Thyroid gland (tissue), 4 donors: ENCODE measurements around the gene GAPVD1. TPM values are rescaled to one million over a fixed set of nuclear protein-coding genes. Genes with fewer than 3 reads are reported as not detected.

Experiments used
- DNase-seq, 2 donors: peaks; one replicate each; pipeline ENCODE4 v3.0.0-alpha.2; 2019
- H3K27ac ChIP-seq, 3 donors: fragments of 200-600 bp; sonication (generic); 1 replicate in 2 of 3; 2 replicates in 1 of 3; pipeline ENCODE4 v1.5.1; 2016 to 2019; ENCODE audit warnings: mild to moderate bottlenecking in 1 of 3, moderate library complexity in 1 of 3
- H3K27me3 ChIP-seq: fragments of 200-600 bp; sonication (generic); one replicate; pipeline ENCODE4 v1.5.1; 2019
- H3K36me3 ChIP-seq, 2 donors: fragments of 200-600 bp; sonication (generic); one replicate each; pipeline ENCODE4 v1.5.1; 2016 to 2019
- H3K4me1 ChIP-seq, 2 donors: fragments of 200-600 bp; sonication (generic); one replicate each; pipeline ENCODE4 v1.5.1; 2017 to 2019
- H3K4me3 ChIP-seq, 3 donors: fragments of 200-600 bp; sonication (generic); replicated peaks in 1 of 3; 1 replicate in 2 of 3; 2 replicates in 1 of 3; pipeline ENCODE4 v1.5.1; 2016; ENCODE audit warnings: mild to moderate bottlenecking in 1 of 3
- H3K9me3 ChIP-seq: fragments of 200-600 bp; sonication (generic); one replicate; pipeline ENCODE4 v1.5.1; 2017
- POLR2A ChIP-seq, 2 donors: fragments of 450-650 bp; IDR thresholded peaks; one replicate each; pipeline ENCODE4 v1.6.1; 2017; ENCODE audit warnings: antibody characterized with exemption in 2 of 2, mild to moderate bottlenecking in 2 of 2, moderate library complexity in 1 of 2
- WGBS, 2 donors: methylation state at CpG; one replicate each; pipeline ENCODE4 v1.1.5; 2017; 5-methylcytosine and 5-hydroxymethylcytosine counted together
- intact Hi-C: fragments of 100-400 bp; cut with DNase I; formaldehyde crosslinking; loops from one replicate; pipeline ENCODE4 v1.15.1; 2023
- total RNA-seq, 4 donors: library from RNA; depleted of rRNA; stranded (reverse); fragments of >200 nt; gene quantifications; one replicate each; pipeline ENCODE4 v1.2.3, GENCODE V29; 2016
- TF ChIP-seq, protein P1 (sequence below), 6 experiments: fragments of 200-600 bp in 3 of 6; fragments of 450-650 bp in 3 of 6; sonication (generic) in 3 of 6; IDR thresholded peaks; one replicate each; pipeline ENCODE4 v1.5.1; 2016 to 2019; ENCODE audit warnings: antibody characterized with exemption in 6 of 6, mild to moderate bottlenecking in 2 of 6, inconsistent platforms in 1 of 6, moderate library complexity in 1 of 6

The GAPVD1 gene
- total RNA-seq, 4 donors from 2014 or later, result 92.6 to 140 (median 104) TPM

DNA sequence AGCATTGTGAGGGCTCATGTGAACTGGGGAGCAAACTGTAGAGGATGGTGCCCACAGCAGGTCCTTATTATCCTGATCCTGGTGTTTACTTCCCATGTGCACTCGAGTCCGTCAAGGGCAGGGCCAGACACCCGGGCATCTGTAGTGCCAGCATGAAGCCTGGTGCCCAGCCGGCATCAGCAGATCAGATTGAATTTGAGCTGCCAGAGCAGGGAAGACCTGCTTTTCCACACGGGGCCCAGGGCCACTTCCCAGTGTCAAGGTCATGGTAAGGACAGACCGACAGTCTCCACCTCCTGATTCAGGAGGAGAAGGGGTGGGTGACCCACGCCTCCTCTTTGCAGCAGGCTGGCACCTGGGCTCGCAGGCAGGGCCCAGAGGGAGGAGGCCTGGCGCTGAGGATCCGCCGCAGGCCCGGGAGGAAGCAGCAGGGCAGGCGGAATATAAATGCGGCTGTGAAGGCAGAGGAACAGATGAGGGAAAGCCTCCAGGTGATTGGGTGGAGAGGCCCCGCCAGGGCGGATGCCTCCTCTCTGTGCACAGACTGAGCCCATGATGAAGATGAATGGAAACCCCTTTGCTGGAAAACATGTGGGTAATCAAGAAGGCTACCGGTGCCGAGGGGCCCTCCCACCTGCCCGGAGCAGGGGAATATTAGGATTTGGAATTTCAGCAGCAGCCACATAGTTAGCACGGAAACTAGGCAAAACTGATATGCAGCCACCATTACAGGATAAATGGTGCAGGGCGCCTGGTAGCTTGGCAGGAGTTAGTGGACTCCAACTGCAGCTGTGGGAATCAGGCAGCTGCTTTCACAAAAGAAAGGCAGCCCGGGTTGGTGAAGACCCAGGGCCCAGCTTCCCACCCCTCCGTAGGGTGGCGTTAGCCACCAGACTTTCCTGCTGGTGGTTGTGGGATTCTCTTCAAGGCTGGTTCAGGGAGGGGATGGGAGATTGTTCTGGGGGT lies 114.9 kb downstream of the GAPVD1 start:
- Histone ChIP-seq H3K4me1 (peaks cover 5 to 14% of the 10 kb centered on the region in 2 donors), H3K27ac (no peak overlapping the region), H3K4me3 (no peak overlapping the region), H3K27me3 (no peaks in the 10 kb centered on the region), H3K9me3 (no peaks in the 10 kb centered on the region), H3K36me3 (no peaks in the 10 kb centered on the region)
- intact Hi-C loops, result loop anchor here (10.0 kb wide), 1 partner anchor 122 kb away; no protein-coding TSS in a partner anchor
- WGBS, 2 donors, result 80 to 90% methylated on average over 17 to 20 of the region's 24 CpGs
- no peak for TF ChIP-seq POLR2A (IDR thresholded peaks at IDR 0.05)
- TF ChIP-seq, protein P1, sequence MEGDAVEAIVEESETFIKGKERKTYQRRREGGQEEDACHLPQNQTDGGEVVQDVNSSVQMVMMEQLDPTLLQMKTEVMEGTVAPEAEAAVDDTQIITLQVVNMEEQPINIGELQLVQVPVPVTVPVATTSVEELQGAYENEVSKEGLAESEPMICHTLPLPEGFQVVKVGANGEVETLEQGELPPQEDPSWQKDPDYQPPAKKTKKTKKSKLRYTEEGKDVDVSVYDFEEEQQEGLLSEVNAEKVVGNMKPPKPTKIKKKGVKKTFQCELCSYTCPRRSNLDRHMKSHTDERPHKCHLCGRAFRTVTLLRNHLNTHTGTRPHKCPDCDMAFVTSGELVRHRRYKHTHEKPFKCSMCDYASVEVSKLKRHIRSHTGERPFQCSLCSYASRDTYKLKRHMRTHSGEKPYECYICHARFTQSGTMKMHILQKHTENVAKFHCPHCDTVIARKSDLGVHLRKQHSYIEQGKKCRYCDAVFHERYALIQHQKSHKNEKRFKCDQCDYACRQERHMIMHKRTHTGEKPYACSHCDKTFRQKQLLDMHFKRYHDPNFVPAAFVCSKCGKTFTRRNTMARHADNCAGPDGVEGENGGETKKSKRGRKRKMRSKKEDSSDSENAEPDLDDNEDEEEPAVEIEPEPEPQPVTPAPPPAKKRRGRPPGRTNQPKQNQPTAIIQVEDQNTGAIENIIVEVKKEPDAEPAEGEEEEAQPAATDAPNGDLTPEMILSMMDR (IDR thresholded peaks at IDR 0.05), result no peak
- DNase-seq, result no peak

DNA sequence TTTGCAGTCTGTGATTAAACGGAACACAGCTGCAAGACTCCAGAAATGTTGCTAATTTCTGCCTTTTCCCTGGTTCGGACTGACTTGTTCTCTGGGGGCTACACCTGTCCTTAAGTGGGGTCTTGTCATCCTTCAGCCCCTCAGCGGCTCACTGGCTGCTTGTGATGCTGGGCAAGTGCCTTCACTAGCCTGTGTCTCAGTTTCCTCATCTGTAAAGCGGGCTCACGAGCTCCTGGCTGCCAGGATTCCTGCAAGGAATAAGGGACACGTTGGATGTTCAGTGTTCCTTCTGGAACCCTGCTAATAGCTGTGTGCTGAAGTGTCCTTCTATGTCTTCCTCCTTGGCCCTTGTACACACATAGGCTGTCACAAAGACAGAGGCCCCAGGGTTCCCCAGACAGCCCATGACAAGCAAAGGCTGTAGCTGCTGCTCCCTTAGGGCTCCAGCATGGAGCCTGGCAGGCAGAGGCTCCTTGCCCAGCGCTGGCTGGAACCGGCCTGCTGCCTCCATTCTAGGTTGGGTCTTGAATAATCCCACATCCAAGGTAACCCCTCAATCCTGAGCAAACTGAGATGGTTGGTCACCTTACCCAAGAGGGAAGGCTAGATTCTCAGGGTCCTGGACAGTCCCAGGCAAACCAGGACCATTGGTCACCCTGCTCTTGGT lies 116.1 kb downstream of the GAPVD1 start:
- intact Hi-C loops, result loop anchor here (10.0 kb wide), 1 partner anchor 123 kb away; no protein-coding TSS in a partner anchor
- WGBS, 2 donors, result 73 to 87% methylated on average over 6 to 8 of the region's 8 CpGs

DNA sequence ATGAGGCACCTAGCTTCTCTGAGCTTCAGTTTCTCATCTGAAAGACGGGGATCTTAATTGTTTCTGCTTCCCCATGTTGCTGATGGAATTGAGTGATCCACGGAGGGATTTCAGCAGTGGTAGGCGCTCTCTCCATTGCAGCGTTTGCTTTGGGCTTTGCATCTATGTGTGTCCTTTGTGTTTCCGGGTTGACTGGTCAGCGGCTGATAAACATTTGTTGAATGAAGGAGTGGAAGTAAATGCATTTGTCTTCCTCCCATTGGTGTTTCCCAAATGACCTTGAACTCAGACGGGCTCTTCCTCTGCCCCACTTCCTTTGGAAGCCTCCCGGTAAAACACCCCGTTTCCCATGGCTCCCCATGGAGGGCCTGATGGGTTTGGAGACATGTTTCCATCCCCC lies 117.2 kb downstream of the GAPVD1 start:
- 68 to 69% methylated on average over 9 of the region's 9 CpGs for WGBS, 2 donors
- Histone ChIP-seq H3K36me3 (no peaks in the 10 kb centered on the region), H3K9me3 (no peaks in the 10 kb centered on the region), H3K4me1 (peaks cover 5 to 14% of the 10 kb centered on the region in 2 donors), H3K27ac (no peak overlapping the region), H3K4me3 (no peak overlapping the region), H3K27me3 (no peaks in the 10 kb centered on the region)
- no peak for DNase-seq
- intact Hi-C loops, result loop anchor here (10.0 kb wide), 1 partner anchor 124 kb away; no protein-coding TSS in a partner anchor
- TF ChIP-seq POLR2A (IDR thresholded peaks at IDR 0.05), result no peak
- TF ChIP-seq, protein P1 (IDR thresholded peaks at IDR 0.05), result no peak

More for the DNA sequence above, 116.1 kb downstream of the GAPVD1 start:
- Histone ChIP-seq H3K36me3 (no peaks in the 10 kb centered on the region), H3K27me3 (no peaks in the 10 kb centered on the region), H3K4me3 (no peak overlapping the region), H3K27ac (no peak overlapping the region), H3K9me3 (no peaks in the 10 kb centered on the region), H3K4me1 (peaks cover 5 to 14% of the 10 kb centered on the region in 2 donors)
- TF ChIP-seq, protein P1 (IDR thresholded peaks at IDR 0.05), result no peak
- TF ChIP-seq POLR2A (IDR thresholded peaks at IDR 0.05), result no peak
- DNase-seq, result no peak

DNA sequence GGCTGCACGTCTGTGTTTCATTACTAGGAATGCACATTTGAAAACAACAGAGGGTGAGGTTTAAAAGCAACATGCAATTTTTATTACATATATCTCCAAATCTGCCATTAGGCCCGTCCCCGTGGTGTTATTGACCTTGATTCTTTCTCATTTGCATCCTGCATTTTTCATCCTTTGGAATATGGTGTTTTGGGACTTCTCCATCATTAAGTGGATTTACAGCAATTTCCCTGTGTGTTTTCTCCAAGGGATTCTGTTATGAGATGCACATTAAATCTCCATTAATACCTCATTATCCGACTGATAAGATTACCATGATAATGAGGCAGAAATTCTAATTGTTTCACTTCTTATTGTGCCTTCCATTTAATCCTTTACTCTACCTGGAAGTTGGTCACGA lies 117.6 kb downstream of the GAPVD1 start:
- Histone ChIP-seq H3K36me3 (no peaks in the 10 kb centered on the region), H3K27ac (no peak overlapping the region), H3K4me3 (no peak overlapping the region), H3K27me3 (no peaks in the 10 kb centered on the region), H3K9me3 (no peaks in the 10 kb centered on the region), H3K4me1 (peaks cover 5 to 14% of the 10 kb centered on the region in 2 donors)
- 56 to 62% methylated on average over 5 of the region's 5 CpGs for WGBS, 2 donors
- DNase-seq, result no peak
- intact Hi-C loops, result loop anchor here (10.0 kb wide), 1 partner anchor 124 kb away; no protein-coding TSS in a partner anchor
- TF ChIP-seq, protein P1 (IDR thresholded peaks at IDR 0.05), result no peak
- TF ChIP-seq POLR2A (IDR thresholded peaks at IDR 0.05), result no peak
